A549 treated with dexamethasone at 1 μM for 4 hours (cell line): Measurements from ENCODE around the gene ARIH2. TPM values are rescaled to one million over a fixed set of nuclear protein-coding genes. Genes with fewer than 3 reads are reported as not detected.

Experiments used
- total RNA-seq: library from RNA; stranded (reverse); fragments of 200-300 nt; extraction: Qiagen RNA extraction; gene quantifications from 5 replicates; pipeline ENCODE4 v1.2.3, GENCODE V29; 2022

Gene ARIH2
- total RNA-seq = 56.6 to 60.5 TPM (median 59.6 TPM) in 5 replicates

DNA sequence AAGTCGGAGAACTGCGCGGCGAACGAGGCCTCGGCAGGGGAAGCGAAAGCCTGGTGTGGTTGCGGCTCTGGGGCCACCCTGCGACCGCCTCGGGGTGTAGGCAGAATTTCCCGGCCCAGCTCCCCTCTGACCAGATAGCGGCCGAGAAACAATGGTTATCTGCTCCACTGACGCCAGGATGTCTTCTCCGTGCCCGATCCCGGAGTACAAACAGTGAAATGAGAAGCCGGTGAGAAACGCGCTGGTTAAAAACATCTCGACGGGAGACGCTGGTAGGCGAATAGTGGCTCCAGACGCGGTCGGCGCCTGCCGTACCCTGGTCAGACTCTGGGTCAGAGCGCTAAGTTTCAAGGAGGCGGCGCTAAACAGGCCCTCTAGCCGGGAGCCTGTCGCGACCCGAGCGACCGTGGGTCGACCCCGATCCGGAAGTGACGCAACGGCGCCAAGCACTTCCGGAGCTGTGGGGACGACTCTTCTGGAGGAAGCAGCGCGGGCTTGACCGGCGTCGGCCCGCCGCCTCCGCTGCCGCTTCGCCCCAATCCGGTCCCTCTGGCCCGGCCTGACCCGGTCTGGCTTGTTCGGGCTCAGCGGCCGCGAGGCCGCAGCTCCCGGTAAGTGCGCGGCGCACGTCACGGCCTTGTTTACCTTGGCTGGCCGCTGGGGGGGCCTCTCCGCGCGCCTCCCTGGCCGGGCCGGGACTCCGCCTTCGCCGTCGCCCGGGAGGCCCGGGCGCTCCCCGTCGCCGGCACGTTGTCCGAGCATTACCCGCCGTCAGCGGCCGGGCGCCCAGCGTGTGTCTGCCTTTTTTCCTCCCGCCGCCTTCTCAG is at the start of gene ARIH2:
Gene ARIH2, plus strand, starts transcription at position 455 of the 827 bp plus-strand sequence. CDS start 8,717 bp downstream, outside the sequence.

DNA sequence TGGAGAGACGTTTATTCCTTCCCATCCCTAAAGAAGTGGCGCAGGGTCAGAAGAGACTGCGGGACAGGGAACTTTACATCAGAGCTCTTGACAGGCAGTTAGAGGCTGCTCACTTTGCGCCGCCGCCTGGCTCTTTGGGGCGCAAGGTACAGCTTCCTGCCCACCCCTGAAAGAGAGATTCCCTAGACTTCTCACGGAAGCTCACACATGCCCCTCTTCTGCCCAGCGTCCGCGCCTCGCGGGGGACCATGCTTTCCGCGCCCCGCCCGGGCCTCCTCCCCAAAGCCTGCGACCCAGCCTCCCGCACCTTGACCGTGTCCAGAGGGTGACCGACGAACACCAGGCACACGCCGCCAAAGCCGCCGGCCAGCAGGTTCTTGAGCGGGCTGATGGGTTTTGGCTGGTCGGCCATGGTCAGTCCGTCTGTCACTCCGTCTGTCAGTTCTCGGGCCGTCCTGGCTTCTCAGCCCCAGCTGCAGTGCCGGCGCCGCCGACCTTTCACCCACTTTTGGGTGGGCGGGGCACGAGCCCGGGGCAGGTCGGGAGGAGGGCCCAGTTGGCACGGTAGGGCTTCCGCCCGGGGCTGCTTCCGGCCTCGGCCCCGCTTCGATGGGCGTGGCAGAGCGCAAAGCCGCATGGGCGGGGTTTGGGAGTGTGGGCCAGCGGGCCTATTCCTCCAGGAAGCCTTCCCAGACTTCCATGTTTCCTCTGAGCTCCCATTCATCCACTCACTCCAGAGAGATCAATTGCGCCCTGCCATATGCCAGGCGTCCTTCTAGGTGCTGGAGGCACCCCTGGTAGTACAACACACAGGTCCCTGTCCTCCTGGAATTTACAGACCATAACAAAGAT is 20.0 kb upstream of the ARIH2 start, which contains the start of gene SLC25A20:
Gene SLC25A20, minus strand, starts transcription at position 500 of the 852 bp plus-strand sequence. Its CDS starts 88 bp downstream, at position 412.

DNA sequence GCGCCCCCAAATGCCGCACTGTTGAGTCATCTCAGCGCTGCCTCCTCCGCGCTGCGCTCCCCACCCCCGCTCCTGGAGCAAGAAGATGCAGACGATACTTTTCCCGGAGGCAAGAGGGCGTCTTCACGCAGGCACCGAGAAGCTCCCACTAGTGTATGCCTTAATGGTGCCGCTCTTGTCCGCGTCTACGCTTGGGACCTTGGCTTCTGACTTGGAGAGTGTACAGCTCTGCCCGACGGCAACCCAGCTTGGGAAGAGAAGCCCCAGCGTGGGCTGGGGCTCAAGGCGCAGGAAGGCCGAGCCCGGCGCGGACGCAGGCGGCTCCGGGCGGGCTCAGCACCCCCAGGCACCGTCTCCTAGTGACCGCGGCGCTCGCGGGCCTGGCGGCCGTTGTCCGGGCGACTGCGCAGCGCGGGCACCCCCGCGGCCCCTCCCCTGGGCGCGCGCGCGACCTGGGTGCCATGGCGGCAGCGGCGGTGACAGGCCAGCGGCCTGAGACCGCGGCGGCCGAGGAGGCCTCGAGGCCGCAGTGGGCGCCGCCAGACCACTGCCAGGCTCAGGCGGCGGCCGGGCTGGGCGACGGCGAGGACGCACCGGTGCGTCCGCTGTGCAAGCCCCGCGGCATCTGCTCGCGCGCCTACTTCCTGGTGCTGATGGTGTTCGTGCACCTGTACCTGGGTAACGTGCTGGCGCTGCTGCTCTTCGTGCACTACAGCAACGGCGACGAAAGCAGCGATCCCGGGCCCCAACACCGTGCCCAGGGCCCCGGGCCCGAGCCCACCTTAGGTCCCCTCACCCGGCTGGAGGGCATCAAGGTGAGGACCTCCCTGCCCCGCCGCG is 71.4 kb downstream of the ARIH2 start, which contains the start of gene P4HTM:
Gene P4HTM, plus strand, starts transcription at position 446 of the 840 bp plus-strand sequence. Its CDS starts 16 bp downstream, at position 462.

GRCh38 chr3:49007068-49007770 is 88.6 kb downstream of the ARIH2 start, which contains the start of gene WDR6:
WDR6 (plus strand) TSS chr3:49007391; CDS start chr3:49007432, 41 bp downstream.

GRCh38 chr3:49017971-49018706 is 99.5 kb downstream of the ARIH2 start, which contains the start of gene DALRD3:
DALRD3 (minus strand) TSS chr3:49018580; CDS start chr3:49018564, 16 bp downstream.

GRCh38 chr3:49021813-49022687 is 103.4 kb downstream of the ARIH2 start, which contains the start of gene NDUFAF3:
NDUFAF3 (plus strand) TSS chr3:49022121; CDS start chr3:49022145, 24 bp downstream.

DNA sequence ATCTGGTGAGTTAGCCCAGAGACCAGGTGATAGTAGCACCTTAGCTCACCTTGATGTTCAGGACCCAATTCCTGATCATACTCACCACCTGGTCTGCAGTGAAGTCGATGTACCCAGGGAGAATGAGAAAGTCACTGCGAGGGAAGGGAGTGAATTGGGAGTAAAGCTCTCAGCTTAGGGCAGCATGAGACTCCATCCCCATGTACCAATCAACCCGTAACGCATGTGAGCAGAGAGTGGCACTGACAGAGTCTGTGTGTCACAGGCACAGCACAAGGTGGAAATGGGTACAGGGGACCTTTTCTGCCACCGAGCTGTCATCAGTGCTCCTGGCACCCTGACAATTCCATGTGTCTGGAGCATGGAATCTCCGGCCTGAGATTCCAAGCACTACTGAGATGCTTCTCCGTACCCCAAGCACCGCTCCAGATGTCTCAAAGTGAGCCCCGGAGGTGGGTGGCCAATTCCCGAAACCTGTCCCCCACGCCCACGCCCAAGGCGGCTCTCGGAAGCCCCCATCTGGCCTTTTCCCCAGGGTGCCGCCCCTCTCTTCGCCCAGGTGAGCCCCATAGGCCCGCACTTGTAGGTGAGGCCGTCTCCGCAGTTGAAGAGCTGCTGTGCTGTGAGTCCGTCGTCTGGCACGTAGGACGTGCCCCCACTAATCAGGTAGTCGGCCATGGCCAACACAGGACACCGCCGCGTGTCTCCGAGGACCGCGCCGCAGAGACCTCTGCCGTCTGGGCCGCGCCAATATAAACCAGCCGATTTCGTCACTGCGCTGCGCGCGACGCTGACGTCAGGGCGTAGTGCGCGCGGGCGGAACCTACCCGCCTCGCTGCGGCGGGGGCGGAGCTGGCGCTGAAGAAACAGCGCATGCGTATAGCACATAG is 110.3 kb downstream of the ARIH2 start, which contains the start of gene IMPDH2:
Gene IMPDH2, minus strand, starts transcription at position 726 of the 890 bp plus-strand sequence. Its CDS starts 48 bp downstream, at position 678.

Other genes with a start within 250 kb of the ARIH2 start
- 7.8 to 12.0 TPM (median 10.7 TPM) in 5 replicates for gene NCKIPSD, start 232.9 kb upstream of the ARIH2 start, total RNA-seq
- gene IP6K2, start 201.6 kb upstream of the ARIH2 start, total RNA-seq = 45.8 to 56.2 TPM (median 52.9 TPM) in 5 replicates
- 15.4 to 25.3 TPM (median 23.1 TPM) in 5 replicates for gene PRKAR2A, start 71.0 kb upstream of the ARIH2 start, total RNA-seq
- gene SLC25A20, start 20.0 kb upstream of the ARIH2 start, total RNA-seq = 11.4 to 12.2 TPM (median 11.5 TPM) in 5 replicates
- gene P4HTM, start 71.4 kb downstream of the ARIH2 start, total RNA-seq = 11.2 to 16.0 TPM (median 15.4 TPM) in 5 replicates
- gene WDR6, start 88.5 kb downstream of the ARIH2 start, total RNA-seq = 48.7 to 80.3 TPM (median 70.5 TPM) in 5 replicates
- gene DALRD3, start 99.7 kb downstream of the ARIH2 start, total RNA-seq = 16.8 to 24.1 TPM (median 23.1 TPM) in 5 replicates
- 59.7 to 82.8 TPM (median 79.4 TPM) in 5 replicates for gene NDUFAF3, start 103.3 kb downstream of the ARIH2 start, total RNA-seq
- 162 to 178 TPM (median 171 TPM) in 5 replicates for gene IMPDH2, start 110.6 kb downstream of the ARIH2 start, total RNA-seq
- gene QRICH1, start 175.2 kb downstream of the ARIH2 start, total RNA-seq = 34.0 to 45.6 TPM (median 41.5 TPM) in 5 replicates
- 126 to 160 TPM (median 152 TPM) in 5 replicates for gene QARS1, start 185.9 kb downstream of the ARIH2 start, total RNA-seq
- 14.9 to 22.9 TPM (median 22.0 TPM) in 5 replicates for gene USP19, start 202.0 kb downstream of the ARIH2 start, total RNA-seq
- 72.0 to 116 TPM (median 99.6 TPM) in 5 replicates for gene LAMB2, start 214.2 kb downstream of the ARIH2 start, total RNA-seq
- gene CCDC71, start 247.5 kb downstream of the ARIH2 start, total RNA-seq = 11.1 to 15.1 TPM (median 13.7 TPM) in 5 replicates